NCI-H1105 (cell line): ENCODE results near the gene GLIS1.

Source experiments
- DNase-seq: peaks from one replicate; lab custom pipeline; 2025; lab: John Stamatoyannopoulos, UW

The GLIS1 gene

DNA sequence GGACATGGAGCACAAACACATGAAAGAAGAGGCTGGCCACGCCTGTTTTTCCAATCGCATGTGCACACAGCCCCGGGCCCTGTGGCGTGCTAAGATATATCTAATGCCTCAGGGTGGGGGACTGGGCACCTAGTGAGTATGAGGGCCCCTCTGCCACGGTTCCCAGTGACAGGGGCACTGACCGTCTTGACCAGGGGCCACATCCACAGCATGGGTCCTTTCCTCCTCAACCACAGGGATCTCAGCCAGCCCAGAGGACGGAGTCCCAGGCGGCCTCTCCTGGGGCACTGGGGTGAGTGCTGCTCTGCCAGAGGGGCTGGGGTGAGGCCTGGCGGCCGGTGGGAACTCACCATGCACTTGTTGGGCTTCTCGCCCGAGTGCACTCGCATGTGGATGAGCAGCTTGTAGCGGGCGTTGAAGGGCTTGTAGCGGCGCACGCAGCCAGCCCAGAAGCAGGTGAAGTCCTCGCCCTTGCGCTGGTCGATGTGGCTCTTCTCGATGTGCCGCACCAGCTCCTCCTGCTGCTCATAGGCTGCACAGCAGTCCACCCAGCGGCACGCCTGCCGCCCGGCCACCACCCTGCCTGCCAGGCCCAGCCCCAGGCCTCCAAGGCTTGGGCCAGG, 145.1 kb downstream of the GLIS1 start:
- DNase-seq: no peak

DNA sequence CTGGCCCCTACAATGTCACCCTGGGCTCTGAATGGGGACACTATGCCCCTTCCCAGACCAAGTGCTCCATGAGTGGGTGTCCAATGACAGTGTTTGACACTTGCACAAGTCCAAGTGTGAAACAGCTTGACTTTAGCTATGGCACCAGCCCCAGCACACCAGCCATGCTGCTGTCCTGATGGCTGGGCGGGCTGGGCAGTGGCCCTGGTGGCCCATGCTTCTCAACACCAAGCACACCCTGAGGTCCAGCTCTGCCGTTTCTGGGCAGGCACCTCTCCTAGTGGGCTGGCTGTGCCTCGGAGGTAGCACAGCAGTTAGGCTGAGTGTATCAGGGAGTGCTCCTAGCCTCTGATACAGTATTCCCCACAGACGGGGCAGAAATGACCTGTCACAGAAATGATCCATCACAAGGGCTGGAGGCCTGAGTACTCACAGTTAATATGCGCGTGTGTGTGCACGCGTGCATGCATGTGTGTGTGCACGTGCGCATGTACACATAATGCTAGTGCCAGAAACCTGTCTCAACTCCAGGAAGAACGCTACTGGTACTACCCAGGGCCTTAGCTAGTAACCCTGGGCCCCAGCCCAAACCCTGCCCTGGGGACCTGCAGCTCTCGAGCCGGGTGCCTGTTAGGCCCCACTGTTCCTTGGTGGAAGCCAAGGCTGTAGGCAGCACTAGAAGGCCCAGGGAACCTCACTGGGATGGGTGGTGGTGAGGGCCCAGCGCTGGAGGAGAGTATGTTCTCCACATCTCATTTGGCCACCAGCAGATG, 145.8 kb downstream of the GLIS1 start:
- no peak for DNase-seq

DNA sequence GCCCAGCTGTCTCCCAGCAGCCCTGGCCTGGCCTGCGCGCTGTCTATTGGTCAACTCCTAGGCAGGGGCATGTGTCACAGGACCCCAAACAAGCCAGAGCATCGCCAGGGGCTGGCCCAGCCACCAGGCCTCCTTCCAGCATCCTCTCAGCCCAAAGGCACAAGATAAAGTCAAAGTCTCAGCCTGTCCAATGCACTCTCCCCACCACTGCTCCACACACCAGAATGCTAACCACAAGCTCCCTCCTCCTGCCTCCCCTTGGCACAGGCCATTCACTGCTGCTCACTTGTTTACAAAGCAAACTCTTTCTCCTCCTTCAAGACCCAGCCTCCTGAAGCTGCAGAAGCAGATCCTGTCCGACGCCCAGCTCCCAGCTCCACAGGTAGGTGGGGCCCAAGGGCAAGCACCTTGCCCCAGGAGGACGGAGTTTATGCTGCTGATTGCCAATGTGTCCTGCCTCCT, 146.4 kb downstream of the GLIS1 start:
- no peak for DNase-seq

DNA sequence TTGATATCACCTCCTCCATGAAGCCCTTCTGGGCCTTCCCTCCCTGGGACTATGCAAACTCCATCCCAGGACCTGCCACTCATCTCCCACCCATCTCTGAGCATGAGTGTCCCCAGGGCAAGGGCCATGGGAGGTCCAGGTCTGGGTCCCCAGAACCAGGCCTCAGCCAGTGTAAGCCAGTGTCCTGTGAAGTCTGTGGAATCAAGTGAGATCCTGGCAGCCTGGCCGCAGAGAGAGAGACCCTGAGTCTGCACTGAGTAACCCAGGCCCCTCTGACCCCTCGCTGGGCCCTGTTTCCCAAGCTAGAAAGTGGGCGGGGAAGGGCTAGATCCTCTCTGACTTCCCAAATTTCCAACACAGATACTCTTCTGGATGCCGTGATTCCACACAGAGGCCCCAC, 147.0 kb downstream of the GLIS1 start:
- no peak for DNase-seq

DNA sequence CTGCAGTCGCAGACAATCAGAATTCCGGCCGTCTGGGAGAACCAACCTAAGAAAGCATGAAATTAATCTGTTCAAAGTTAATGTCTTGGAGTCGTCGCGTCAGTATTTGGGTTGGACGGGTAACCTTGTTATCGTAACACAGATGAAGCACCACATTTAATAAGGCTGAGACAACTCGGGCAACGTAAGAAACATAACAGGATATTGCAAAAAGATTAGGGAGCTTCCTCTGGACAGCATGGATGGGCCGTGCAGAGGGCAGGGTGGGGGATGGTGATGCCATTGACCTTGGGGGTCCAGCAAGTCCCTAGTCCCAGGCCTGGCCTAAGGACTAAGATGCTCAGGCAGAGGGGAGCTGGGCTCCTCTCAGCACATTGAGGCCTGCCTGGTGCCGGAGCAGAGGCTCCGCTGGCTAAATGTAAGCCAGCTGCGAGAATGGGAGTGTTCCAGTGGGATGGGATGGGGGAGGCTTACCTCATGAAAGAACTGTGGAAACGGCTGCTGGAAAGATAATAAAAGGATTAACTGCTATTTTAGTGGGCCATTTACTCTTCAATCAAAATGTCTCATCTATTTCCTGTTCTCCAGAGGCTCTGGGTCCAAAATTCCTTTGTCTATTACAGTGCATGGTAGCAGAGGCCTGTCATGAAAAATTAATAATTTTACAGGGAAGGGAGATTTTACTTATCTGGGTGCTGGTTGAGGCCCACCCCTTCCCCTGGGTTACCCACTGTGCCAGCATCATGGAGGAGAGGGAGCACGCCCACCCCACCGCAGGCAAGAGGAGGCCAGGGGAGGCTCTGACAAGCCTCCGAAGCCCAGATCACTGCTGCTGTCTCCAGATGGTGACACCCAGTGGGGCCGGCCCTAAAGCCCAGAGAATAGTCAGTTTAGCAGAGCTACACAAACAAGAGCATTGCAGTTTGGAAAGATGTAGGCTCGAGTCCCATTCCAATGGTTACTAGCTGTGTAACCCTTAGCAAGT, 148.1 kb downstream of the GLIS1 start:
- DNase-seq: no peak

DNA sequence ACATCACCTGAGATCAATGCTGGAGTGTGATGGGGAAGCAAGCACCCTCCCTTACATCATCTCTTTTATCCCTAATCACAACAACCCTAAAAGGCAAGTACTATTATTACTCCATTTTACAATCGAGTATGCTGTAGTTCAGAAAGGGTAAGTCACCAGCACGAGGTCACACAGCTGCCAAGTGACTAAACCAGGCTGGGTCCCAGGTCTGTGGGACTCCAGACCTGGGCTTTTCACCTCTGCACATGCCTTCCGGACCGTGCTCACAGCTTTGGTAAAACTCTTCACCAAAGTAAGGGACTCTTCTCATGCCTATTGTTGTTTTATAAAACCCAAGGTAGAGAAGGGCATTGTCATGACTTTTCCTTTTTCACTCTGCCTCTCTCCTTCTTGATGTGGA, 148.9 kb downstream of the GLIS1 start:
- no peak for DNase-seq

DNA sequence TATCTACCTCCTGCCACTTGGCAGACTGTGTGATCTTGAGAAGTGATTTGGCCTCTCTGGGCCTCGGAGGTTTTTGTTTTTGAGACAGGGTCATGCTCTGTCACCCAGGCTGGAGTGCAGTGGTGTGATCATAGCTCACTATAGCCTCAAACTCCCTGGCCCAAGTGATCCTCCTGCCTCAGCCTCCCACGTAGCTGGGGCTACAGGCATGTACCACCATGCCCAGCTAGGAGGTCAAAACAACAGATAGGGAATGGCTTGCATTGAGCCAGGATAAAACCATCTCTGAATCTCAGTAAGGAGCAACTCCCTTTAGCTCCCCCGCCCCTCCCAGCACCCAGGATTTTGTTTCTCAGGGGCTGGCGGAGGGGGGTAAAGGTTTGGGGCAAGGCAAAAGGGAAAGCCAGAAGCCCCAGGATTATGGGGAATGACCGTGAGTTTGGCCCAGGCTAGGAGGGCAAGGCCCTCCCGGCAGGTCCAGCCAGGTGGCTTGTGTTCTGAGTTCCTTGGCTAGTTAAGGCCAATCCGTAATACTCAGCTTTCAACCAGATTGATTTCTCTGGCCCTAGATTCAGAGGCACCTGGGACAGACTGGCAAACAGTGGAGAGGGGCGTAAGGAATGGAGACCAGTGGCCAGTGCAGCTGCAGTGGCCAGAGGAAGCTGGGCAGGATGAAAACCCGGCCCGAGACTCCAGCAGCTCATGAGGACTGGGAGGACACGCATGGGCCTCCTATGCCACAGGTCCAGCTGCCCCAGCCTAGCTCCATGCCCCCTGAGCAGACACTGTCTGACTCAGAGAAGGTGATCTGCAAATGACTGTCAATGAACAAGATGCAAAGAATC, 149.7 kb downstream of the GLIS1 start:
- DNase-seq: no peak

DNA sequence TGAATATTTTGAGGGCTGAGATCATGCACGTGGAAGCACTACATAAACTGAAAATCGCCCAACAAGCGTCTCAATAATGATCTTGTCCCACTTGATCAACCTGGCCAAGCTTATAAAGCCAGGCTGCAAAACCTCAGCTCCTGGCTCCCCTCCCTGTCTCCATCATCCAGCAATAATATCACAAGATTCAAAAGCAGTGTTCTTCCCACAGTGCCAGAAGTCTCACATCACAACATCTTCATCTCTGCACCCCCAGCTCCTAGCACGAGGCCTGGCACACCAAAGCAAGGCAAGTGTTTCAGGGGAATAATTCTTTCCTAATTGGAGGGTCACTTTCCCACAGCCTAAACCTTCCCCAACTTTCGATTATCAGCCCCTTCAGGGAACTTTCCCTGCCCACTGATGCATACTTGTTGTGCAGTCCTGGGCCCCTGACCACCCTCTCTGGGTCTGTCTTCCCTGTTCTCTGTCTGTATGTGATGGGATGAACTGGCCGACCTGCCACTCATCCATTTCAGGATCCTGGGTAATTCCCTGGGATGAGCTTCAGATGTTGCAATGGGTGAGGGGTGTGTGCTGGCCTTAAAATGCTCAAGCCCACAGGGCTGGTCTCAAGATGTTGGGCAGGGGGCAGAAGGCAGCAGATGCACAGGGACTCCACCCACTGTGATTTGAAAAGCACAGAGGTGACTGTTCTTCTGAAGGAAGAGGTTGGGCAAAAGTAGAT, 150.7 kb downstream of the GLIS1 start:
- DNase-seq: no peak

DNA sequence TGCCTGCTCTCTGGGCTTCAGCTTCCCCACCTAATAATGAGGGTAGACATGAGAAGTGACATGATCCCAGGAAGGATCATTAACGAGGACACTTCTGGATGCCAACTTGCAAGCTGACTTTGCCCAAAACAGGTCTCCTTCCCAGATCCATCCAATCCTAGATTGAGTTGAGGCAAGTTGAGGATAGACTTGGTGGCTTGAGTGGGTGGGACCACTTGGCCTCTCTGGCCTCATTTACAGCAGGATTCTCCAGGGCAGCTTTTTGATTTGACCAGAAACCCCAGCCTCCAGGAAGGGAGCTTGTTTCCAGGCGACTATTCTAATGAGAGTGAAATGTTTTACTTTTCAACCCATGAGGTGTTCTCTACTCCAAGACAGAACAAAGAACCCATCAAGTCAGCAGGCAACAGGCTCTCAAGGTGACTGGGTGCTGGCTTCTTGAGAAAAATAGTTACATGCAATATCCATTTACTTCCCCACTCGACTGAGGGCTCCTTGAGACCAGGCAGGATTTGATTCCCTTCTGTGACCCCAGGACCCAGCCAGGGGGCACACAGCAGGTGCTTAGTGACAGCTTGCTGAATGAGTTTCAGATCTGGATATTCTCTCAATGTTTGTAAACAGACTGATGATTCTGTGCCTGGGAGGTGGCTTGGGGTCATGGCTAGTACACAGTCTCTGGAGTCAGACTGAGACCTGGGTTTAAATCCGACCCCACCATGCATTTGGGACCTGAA, 151.5 kb downstream of the GLIS1 start:
- DNase-seq: no peak

DNA sequence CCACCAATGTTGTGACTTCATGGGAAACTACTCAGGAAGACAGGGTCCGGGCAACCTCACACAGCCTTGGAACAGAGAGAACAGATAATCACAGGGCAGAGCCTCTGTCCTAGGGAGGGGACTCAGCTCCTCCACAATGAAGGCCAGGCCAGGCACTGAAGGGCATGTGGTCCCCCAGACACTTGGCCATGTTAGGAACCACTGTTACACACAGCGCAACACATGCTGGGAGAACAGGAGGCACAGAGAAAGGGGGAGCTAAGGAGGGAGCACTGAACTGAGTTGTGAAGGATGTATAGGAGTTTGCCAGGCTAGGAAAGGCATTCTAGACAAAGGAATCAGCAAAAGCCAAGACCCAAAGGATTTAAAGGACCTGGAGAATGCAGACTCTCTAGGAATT, 152.2 kb downstream of the GLIS1 start:
- no peak for DNase-seq

DNA sequence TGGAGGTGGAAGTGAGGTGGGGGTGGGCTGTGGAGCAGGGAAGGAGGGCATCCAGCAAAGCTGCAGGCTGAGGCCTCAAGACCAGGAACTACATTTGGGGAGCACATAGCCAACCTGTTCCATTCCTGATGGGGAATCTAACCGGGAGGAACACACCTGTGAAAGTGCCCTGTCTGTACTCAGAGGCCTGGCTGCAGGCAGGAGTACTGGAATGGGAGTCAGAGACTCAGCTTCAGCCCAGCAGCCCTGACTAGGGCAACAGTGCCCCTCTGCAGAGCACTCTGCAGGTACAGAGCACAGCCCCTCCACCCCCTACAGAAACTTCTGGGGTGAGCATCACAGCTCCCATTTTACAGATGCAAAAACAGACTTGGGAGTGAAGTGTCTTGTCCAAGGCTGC, 153.4 kb downstream of the GLIS1 start:
- DNase-seq: no peak

DNA sequence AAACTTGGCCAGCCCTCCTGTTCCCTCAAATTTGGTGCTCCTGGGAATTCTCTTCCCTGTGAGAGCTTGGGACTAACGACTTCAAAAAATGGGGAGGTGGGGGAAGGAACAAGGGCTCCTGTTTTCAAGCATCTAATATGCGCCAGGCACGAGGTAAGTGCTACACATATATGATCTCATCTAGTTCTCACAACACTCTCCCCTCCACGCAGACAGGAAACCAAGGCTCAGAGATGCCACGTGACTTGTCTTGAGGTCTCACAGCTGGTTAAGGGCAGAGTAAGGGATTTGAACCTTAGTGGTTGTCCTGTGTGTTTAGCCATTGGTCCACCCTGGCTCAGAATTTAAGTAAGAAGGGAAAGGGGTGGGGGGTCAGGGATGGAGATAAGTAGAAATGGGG, 153.8 kb downstream of the GLIS1 start:
- no peak for DNase-seq

DNA sequence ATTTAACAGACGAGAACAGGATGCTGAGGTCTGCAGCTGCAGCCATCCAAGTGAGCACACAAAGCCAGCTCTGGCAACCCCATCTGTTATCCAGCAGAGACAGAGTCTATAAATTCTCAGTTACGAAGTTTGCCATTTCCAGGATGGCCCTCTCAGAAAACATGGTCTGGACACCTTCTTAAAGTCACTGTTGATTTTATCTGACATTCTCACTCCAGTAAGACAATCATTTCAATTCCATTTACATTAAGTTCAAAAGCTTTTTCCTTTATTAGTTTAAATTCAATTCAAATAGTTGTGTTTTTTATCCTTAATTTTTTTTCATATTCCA, 154.2 kb downstream of the GLIS1 start:
- no peak for DNase-seq

DNA sequence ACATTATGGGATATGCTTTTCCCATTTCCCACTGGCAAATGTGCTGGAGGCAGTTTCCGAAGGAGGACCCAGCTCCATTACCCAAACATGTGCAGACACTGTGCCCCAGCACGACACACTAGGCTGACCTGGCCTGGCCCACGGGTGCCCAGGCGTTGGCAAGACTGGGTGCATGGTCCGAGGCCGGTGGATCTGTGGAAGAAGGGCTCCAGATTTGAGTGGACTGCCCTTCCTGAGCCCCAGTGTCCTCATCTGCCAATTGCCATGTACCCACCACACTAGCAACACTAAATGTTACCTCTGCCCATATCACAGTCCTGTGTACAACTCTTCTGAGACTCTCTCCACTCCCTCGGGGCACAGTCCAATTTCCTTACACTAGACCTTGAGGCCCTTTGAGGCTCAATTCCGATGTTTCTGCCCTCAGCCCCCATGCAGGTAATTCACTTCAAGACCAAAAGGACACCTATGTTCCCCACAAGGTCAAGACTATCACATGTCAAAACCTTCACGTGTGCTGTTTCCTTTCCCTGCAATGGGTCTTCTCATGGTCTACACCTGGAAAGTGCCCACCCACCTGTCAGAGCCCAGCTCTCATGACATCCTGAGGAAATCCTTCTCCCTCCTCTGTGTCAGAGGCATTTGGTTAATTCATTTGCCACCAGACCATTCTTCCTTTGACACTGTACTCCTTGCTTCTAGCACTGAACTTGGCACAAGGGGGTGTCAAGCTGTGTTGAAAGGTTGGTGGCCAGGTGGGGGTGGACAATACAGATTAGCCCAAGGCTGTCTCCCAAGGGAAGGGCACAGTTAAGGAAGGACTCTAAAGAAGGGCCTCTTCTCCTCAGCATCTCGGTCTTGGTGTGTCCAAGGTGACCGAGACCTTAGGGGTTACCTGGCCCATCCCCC, 154.8 kb downstream of the GLIS1 start:
- DNase-seq: no peak

DNA sequence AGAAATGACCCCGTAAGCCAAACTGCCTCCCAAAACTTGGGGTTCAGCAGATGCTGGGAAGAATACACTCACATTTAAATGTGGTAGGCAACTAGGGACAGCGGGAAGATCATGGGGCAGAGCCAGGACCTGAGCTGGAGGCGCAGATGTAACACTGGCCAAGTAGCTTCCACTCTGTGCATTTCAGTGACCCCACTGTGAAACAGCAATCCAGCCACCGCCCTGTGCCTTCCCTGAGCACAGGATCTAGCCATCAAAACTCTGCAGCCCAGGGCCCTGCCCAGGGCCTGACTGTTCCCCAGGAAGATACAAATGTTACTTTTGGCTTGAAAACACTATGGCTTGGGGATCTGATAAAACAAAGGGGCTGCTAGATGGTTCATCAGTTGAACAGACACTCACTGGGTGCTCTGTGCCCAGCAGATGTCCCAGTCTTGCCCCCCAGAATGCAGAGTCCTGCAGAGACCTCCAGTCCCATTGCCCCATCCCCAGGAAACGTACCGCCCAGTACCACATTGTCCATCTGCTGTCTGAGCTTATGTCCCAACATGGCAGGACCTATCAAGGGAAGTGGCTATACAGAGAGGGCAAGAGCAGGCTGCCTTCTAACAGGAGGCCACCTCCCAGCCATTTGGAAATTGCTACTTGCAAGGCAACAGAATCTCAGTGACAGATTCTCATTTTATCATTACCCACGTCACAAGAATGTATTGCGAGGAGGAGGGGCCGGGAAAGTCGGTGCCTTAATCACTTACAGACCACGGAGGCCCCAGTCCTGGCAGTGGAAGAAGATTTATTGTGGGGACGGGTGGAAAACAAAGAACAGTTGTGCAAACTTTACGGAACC, 155.7 kb downstream of the GLIS1 start:
- no peak for DNase-seq

DNA sequence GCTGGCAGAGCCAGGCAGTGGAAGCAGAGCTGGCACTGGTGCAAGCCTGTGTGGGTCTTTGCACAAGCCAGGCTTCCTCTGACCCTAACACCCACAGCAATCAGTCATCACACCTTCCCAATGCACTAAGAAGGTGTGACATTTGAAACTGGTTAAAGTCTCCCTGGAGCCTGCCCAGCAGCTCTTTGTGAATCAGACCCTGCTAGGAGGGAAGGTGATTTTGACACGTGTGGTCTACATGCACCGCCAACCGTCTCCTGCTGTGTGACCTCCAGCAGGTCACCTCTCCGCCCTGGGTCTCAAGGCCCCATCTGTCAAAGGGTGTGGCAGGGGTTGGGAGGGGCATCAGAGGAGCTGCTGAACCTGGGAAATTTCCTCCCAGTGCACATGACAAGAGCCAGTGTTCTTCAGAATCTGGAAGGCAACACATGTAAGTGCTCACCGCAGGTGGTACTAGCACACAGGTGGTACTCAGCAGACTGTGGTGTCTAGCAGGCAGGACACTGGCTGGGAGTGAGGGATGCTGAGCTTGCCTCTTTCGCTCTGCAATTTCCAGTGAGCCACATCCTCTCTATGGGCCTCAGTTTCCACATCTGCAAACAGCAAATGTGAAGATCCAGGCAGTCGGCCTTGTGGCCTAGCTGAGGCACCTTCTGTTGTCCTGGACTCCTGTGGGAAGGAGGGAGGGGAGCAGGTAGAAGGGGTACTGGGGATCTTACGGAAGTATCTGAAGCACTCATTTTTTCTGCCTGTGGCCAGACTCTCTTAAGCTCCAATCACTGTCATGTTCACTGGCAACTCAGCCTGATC, 156.5 kb downstream of the GLIS1 start:
- DNase-seq: no peak

DNA sequence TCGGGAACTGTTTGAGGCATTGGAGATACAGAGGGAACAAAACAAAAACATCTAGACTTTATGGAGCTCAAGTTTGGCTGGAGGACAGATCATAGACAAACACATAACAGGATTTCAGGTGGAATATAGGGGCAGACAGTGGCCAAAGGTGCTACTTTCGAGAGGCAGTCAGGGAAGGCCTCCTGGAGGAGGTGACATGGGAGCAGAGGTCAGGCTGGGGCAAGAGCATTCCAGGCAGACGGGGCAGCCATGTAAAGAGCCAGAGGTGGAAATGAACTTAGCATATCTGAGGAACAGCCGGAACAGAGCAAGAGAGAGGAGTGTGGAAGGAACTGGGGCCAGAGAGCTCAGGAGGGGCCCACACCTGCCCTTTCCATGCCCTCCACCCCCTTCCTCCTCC, 157.5 kb downstream of the GLIS1 start:
- DNase-seq: no peak
